ENCODE data around the gene KCNJ12.
"Not testable (repeated sequence)": the region's sequence is repeated elsewhere in the genome, so short reads cannot be mapped to it uniquely, and the experiment has no call there.

KCNJ12 gene

GRCh38 chr17:21456449-21456848 lies 80.3 kb downstream of the KCNJ12 start:
- not testable (repeated sequence) for H3K9me3 ChIP-seq (ENCODE audit: control insufficient read depth, insufficient read depth, low read length); H3K36me3 ChIP-seq (ENCODE audit: control insufficient read depth, insufficient read depth, low read length); H3K9ac ChIP-seq (ENCODE audit: low read depth, low read length); H3K4me1 ChIP-seq (ENCODE audit: control insufficient read depth, insufficient read depth, low read length); H3K4me3 ChIP-seq (ENCODE audit: low read depth, low read length)
- peaks cover 32% of the 10 kb centered on the region for H3K27me3 ChIP-seq (ENCODE audit: control insufficient read depth, insufficient read depth, low read length)

DNA sequence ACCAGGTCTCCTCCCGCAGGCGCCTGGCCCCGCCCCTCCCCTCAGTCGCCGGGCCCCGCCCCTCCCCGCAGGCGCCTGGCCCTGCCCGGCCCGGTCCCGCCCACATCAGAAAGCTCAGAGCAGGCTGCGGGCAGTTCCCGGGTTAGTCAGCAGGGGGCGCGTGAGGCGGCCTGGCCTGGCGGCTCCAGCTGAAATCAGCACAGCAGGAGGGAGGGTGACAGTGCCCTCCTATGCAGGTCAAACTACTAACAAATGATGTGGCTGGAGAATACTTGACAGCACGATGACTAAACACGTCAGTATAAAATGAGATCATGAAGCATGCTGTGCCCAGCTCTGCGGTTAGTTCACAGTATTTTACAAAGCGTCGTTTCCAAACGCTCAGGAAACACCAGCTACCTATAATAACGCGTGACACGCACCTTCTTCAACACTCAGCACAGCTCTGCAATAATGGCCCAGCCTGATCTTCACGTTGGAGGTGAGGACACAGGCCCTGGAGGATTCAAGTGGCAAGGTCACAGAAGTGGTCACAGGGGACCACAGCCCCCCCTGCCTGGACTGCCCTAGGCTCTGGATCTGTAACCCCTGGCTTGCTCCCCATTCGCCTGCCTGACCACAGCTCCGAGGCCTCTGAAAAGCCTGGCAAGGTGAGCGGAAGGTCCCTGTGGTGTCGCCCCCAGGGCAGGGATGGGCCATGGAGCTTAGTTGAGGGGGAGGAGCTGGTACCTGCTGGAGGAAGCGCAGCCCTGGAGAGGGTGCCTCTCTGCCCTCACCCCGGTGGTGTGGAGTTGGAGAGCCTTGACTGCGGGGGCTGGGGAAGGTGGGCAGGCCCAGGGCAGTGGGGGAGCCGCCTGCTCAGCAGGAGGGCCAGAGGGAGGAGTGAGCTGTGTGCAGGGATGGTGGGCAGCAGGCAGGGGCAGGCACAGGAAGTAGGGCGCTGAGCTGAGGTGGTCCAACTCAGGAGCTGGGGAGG lies 81.2 kb downstream of the KCNJ12 start:
- peaks cover 36% of the 10 kb centered on the region for H3K27me3 ChIP-seq (ENCODE audit: control insufficient read depth, insufficient read depth, low read length)
- peaks cover 9% of the 10 kb centered on the region for H3K4me1 ChIP-seq (ENCODE audit: control insufficient read depth, insufficient read depth, low read length)
- no peak overlapping the region for H3K9ac ChIP-seq (ENCODE audit: low read depth, low read length)
- H3K4me3 ChIP-seq (ENCODE audit: low read depth, low read length): peak overlapping the region; percentile 48
- H3K36me3 ChIP-seq (ENCODE audit: control insufficient read depth, insufficient read depth, low read length): no peaks in the 10 kb centered on the region
- H3K9me3 ChIP-seq (ENCODE audit: control insufficient read depth, insufficient read depth, low read length): no peaks in the 10 kb centered on the region

- peak overlapping the region; percentile 48 for H3K4me3 ChIP-seq (ENCODE audit: low read depth, low read length)
These were observed 81.9 kb downstream of the KCNJ12 start for GRCh38 chr17:21458054-21458453.

GRCh38 chr17:21459536-21459935 lies 83.4 kb downstream of the KCNJ12 start:
- Histone ChIP-seq H3K9ac (ENCODE audit: low read depth, low read length) (no peak overlapping the region), H3K36me3 (ENCODE audit: control insufficient read depth, insufficient read depth, low read length) (no peaks in the 10 kb centered on the region)

More at GRCh38 chr17:21458054-21458453, 81.9 kb downstream of the KCNJ12 start:
- H3K9me3 ChIP-seq (ENCODE audit: control insufficient read depth, insufficient read depth, low read length): no peaks in the 10 kb centered on the region
- H3K4me1 ChIP-seq (ENCODE audit: control insufficient read depth, insufficient read depth, low read length): peaks cover 9% of the 10 kb centered on the region
- peaks cover 35% of the 10 kb centered on the region for H3K27me3 ChIP-seq (ENCODE audit: control insufficient read depth, insufficient read depth, low read length)
- H3K36me3 ChIP-seq (ENCODE audit: control insufficient read depth, insufficient read depth, low read length): no peaks in the 10 kb centered on the region
- no peak overlapping the region for H3K9ac ChIP-seq (ENCODE audit: low read depth, low read length)

DNA sequence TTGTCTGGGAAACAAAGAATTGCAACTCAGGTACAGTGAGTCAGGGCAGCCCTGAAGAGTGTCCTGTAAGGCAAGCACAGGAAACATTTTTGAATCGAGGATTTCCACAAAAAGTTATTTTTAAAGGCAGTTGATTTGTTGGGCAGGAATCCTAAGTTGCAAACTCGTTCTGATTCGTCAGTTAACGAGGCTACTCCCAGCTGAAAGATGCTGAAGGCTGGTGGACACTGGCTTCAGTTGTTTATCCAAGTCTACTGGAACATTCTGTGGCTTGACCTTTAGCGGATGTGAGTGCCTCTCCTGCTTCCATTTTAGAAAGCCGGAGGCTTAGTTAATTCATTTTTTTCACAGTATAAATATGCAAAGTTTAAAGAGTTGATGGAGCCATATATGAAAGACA lies 84.2 kb downstream of the KCNJ12 start:
- Histone ChIP-seq H3K9me3 (ENCODE audit: control insufficient read depth, insufficient read depth, low read length) (no peaks in the 10 kb centered on the region), H3K4me1 (ENCODE audit: control insufficient read depth, insufficient read depth, low read length) (peaks cover 11% of the 10 kb centered on the region), H3K4me3 (ENCODE audit: low read depth, low read length) (no peak overlapping the region), H3K27me3 (ENCODE audit: control insufficient read depth, insufficient read depth, low read length) (peaks cover 35% of the 10 kb centered on the region), H3K9ac (ENCODE audit: low read depth, low read length) (no peak overlapping the region), H3K36me3 (ENCODE audit: control insufficient read depth, insufficient read depth, low read length) (no peaks in the 10 kb centered on the region)

More at GRCh38 chr17:21459536-21459935, 83.4 kb downstream of the KCNJ12 start:
- H3K4me3 ChIP-seq (ENCODE audit: low read depth, low read length): no peak overlapping the region
- peaks cover 9% of the 10 kb centered on the region for H3K4me1 ChIP-seq (ENCODE audit: control insufficient read depth, insufficient read depth, low read length)
- no peaks in the 10 kb centered on the region for H3K9me3 ChIP-seq (ENCODE audit: control insufficient read depth, insufficient read depth, low read length)
- peaks cover 32% of the 10 kb centered on the region for H3K27me3 ChIP-seq (ENCODE audit: control insufficient read depth, insufficient read depth, low read length)

GRCh38 chr17:21462237-21462636 lies 86.1 kb downstream of the KCNJ12 start:
- no peaks in the 10 kb centered on the region for H3K36me3 ChIP-seq (ENCODE audit: control insufficient read depth, insufficient read depth, low read length)
- no peak overlapping the region for H3K4me3 ChIP-seq (ENCODE audit: low read depth, low read length)
- H3K27me3 ChIP-seq (ENCODE audit: control insufficient read depth, insufficient read depth, low read length): peaks cover 40% of the 10 kb centered on the region
- peaks cover 10% of the 10 kb centered on the region for H3K4me1 ChIP-seq (ENCODE audit: control insufficient read depth, insufficient read depth, low read length)
- no peak overlapping the region for H3K9ac ChIP-seq (ENCODE audit: low read depth, low read length)
- no peaks in the 10 kb centered on the region for H3K9me3 ChIP-seq (ENCODE audit: control insufficient read depth, insufficient read depth, low read length)

DNA sequence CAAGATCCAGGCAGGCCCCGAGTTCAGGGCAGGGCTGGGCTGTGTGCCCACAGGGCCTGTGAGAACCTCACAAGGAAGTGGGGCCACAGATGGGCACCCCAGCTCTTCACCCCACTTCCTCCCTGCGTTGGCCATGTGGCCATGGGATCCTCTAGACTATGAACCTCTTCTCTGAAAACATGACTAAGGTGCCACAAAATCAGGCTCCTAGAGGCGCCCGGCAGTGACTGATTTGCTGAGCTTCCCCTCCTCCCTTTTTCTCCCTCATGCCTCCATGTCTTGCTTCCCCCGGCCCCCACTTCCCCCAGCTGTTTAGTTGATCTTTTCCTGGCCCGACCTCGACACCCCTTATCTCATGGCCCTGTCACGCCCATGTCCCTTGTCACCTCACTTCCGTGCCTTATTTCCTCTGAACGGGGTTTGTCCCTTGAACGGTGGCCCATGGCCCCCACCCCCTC lies 87.1 kb downstream of the KCNJ12 start:
- Histone ChIP-seq H3K9ac (ENCODE audit: low read depth, low read length) (no peak overlapping the region), H3K36me3 (ENCODE audit: control insufficient read depth, insufficient read depth, low read length) (no peaks in the 10 kb centered on the region), H3K4me3 (ENCODE audit: low read depth, low read length) (peak overlapping the region; percentile 56), H3K4me1 (ENCODE audit: control insufficient read depth, insufficient read depth, low read length) (peaks cover 7% of the 10 kb centered on the region), H3K27me3 (ENCODE audit: control insufficient read depth, insufficient read depth, low read length) (peaks cover 40% of the 10 kb centered on the region), H3K9me3 (ENCODE audit: control insufficient read depth, insufficient read depth, low read length) (no peaks in the 10 kb centered on the region)

GRCh38 chr17:21463779-21464407 lies 87.7 kb downstream of the KCNJ12 start:
- peaks cover 37% of the 10 kb centered on the region for H3K27me3 ChIP-seq (ENCODE audit: control insufficient read depth, insufficient read depth, low read length)
- peaks cover 3% of the 10 kb centered on the region for H3K4me1 ChIP-seq (ENCODE audit: control insufficient read depth, insufficient read depth, low read length)
- peak overlapping the region; percentile 56 for H3K4me3 ChIP-seq (ENCODE audit: low read depth, low read length)
- H3K36me3 ChIP-seq (ENCODE audit: control insufficient read depth, insufficient read depth, low read length): no peaks in the 10 kb centered on the region
- peak overlapping the region; percentile 37 for H3K9ac ChIP-seq (ENCODE audit: low read depth, low read length)
- no peaks in the 10 kb centered on the region for H3K9me3 ChIP-seq (ENCODE audit: control insufficient read depth, insufficient read depth, low read length)

DNA sequence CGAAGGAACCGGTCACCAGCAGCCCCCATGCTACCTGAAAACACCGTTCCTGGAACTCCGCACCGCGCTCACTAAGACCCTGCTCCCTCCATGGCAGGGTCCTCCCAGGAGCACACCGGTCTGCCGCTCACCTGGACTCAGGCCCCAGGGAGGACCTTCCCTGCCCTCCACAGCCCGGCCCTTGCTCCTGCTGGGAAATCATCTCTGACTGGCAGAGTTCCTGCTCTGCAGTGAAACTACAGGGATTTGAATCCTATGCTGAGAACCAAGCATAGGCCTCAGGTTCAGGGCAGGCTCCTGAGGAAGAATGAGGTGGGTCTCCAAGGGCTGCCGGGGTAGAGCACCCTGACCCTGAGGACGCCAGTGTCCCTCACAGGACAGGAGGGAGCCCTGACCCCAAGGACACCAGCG lies 88.5 kb downstream of the KCNJ12 start:
- H3K4me1 ChIP-seq (ENCODE audit: control insufficient read depth, insufficient read depth, low read length): peaks cover 3% of the 10 kb centered on the region
- no peaks in the 10 kb centered on the region for H3K9me3 ChIP-seq (ENCODE audit: control insufficient read depth, insufficient read depth, low read length)
- no peak overlapping the region for H3K9ac ChIP-seq (ENCODE audit: low read depth, low read length)
- no peaks in the 10 kb centered on the region for H3K36me3 ChIP-seq (ENCODE audit: control insufficient read depth, insufficient read depth, low read length)
- peak overlapping the region; percentile 56 for H3K4me3 ChIP-seq (ENCODE audit: low read depth, low read length)
- H3K27me3 ChIP-seq (ENCODE audit: control insufficient read depth, insufficient read depth, low read length): peaks cover 30% of the 10 kb centered on the region

DNA sequence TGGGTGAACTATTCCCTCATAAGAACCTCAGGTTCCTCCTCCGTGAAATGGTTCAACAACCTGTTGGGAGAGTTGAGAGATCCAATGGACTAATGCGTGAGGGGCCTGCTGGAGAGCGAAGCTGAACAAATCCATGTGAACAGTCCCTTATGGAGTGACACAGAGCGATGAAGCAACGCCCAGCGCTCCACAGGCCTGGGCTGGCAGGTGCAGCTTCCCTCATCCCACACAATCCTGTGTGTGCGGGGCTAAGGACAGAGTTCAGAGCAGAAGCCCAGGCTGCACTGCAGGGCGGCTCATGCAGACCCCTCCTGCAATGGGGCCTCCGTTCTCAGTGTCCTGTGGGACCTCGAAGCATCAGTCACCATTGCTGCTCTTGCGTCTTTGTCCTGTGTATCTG lies 90.4 kb downstream of the KCNJ12 start:
- no peaks in the 10 kb centered on the region for H3K36me3 ChIP-seq (ENCODE audit: control insufficient read depth, insufficient read depth, low read length)
- H3K9ac ChIP-seq (ENCODE audit: low read depth, low read length): no peak overlapping the region
- peaks cover 30% of the 10 kb centered on the region for H3K27me3 ChIP-seq (ENCODE audit: control insufficient read depth, insufficient read depth, low read length)
- H3K4me1 ChIP-seq (ENCODE audit: control insufficient read depth, insufficient read depth, low read length): peaks cover 3% of the 10 kb centered on the region
- H3K9me3 ChIP-seq (ENCODE audit: control insufficient read depth, insufficient read depth, low read length): no peaks in the 10 kb centered on the region
- no peak overlapping the region for H3K4me3 ChIP-seq (ENCODE audit: low read depth, low read length)

DNA sequence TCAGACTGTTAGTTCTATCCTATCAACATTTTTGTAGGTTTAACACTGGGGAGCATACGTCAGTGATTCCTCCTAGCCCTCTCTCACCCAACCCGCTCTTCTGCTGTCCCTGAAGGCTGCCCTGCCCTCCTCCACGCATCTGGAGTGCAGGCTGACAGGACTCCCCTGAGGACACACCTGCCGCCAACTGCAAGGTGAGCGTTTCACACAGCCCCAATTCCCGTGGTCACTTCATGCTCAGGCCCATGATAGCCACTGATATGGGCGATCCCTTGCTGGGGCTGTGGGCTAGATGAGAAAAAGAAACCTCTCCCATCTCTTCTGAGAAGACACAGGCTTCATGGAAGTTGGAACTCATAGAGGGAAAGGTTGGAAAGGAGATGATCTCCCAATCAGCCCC lies 91.0 kb downstream of the KCNJ12 start:
- Histone ChIP-seq H3K9me3 (ENCODE audit: control insufficient read depth, insufficient read depth, low read length) (no peaks in the 10 kb centered on the region), H3K9ac (ENCODE audit: low read depth, low read length) (no peak overlapping the region), H3K4me1 (ENCODE audit: control insufficient read depth, insufficient read depth, low read length) (peaks cover 3% of the 10 kb centered on the region), H3K4me3 (ENCODE audit: low read depth, low read length) (no peak overlapping the region), H3K36me3 (ENCODE audit: control insufficient read depth, insufficient read depth, low read length) (no peaks in the 10 kb centered on the region), H3K27me3 (ENCODE audit: control insufficient read depth, insufficient read depth, low read length) (peaks cover 26% of the 10 kb centered on the region)

Measured in iPS-15b (cell line).